ENCODE data around the gene OCRL. TPM values are rescaled to one million over a fixed set of nuclear protein-coding genes. Genes with fewer than 3 reads are reported as not detected.
A peak's percentile ranks its signal among the peaks of the same experiment; 100 is the strongest.

The OCRL gene
- polyA plus RNA-seq, 3 donors from 2014 or later: 0.31 TPM; not detected in 2

DNA sequence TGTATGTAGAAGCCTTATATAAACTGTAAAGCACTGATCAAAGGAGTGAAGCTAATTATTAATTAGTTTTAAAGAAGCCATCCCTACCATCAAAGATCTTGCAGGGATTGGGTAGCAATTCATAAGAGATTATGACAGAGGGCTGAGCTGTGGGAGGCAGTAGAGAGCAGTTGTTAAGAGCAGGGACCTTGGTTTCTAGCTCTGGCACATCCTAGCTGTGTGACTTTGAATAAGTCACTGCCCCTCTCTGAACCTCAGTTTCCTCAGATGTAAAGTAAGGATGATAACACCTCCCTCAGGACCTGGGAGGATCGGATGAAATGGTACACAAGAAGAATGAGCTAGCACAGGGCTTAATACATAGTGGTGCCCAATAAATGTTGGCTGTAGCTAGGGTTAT, 69.3 kb downstream of the OCRL start:
- peaks cover 0 to 8% (median 5%) of the 10 kb centered on the region in 3 donors for H3K27me3 Mint-ChIP-seq (ENCODE audit: low read depth in 3 of 3)
- no peaks in the 10 kb centered on the region for H3K9me3 Mint-ChIP-seq
- no peak overlapping the region for H3K27ac Mint-ChIP-seq
- peaks cover 20 to 25% of the 10 kb centered on the region in 2 donors for H3K4me1 Mint-ChIP-seq
- no peak overlapping the region for H3K4me3 Mint-ChIP-seq
- DNase-seq: no peak
- no peaks in the 10 kb centered on the region for H3K36me3 Mint-ChIP-seq

DNA sequence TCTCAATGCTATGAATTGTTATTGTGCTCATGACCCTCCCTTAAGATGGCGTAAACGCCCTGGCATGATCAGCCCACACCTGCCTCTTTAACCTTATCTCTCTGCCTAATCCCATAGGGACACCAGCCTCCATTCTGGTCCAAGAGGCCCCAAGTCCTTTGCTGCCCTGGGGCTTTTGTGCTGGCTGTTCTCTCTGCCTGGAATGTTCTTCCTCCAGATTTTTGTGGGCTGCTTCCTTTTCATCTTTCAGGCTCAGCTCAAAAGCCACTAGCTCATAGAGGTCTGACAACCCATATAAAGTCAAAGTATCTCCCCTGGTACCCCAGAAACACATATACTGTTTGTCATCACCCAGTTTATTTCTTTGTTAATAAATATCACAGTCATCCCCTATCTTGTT, 72.3 kb downstream of the OCRL start:
- DNase-seq: no peak
- Mint-ChIP-seq H3K4me1 (no peaks in the 10 kb centered on the region), H3K27me3 (ENCODE audit: low read depth in 3 of 3) (peaks cover 0 to 5% (median 1%) of the 10 kb centered on the region in 3 donors), H3K9me3 (no peaks in the 10 kb centered on the region), H3K27ac (no peak overlapping the region), H3K36me3 (no peaks in the 10 kb centered on the region), H3K4me3 (no peak overlapping the region)

DNA sequence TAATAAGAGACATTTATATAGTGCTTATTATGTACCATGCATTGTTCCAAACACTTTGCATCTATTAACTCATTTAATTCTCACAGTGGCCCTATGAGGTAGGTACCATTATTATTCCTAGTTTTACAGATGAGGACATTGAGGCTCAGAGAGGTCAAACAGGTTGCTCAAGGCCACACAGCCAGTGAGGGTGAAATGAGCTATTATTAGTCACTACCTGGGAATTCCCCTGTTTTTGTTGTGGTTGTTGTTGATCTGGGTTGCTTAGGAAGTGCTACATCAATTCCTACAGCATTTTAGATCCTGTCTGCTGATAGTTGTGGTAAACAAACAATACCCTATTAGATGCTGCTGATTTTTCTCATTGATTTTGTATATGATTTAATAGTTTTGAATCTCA, 73.5 kb downstream of the OCRL start:
- no peak for DNase-seq
- no peaks in the 10 kb centered on the region for H3K4me1 Mint-ChIP-seq
- no peaks in the 10 kb centered on the region for H3K36me3 Mint-ChIP-seq
- peaks cover 0 to 4% (median 0%) of the 10 kb centered on the region in 3 donors for H3K27me3 Mint-ChIP-seq (ENCODE audit: low read depth in 3 of 3)
- no peaks in the 10 kb centered on the region for H3K9me3 Mint-ChIP-seq
- no peak overlapping the region for H3K27ac Mint-ChIP-seq
- H3K4me3 Mint-ChIP-seq: no peak overlapping the region

DNA sequence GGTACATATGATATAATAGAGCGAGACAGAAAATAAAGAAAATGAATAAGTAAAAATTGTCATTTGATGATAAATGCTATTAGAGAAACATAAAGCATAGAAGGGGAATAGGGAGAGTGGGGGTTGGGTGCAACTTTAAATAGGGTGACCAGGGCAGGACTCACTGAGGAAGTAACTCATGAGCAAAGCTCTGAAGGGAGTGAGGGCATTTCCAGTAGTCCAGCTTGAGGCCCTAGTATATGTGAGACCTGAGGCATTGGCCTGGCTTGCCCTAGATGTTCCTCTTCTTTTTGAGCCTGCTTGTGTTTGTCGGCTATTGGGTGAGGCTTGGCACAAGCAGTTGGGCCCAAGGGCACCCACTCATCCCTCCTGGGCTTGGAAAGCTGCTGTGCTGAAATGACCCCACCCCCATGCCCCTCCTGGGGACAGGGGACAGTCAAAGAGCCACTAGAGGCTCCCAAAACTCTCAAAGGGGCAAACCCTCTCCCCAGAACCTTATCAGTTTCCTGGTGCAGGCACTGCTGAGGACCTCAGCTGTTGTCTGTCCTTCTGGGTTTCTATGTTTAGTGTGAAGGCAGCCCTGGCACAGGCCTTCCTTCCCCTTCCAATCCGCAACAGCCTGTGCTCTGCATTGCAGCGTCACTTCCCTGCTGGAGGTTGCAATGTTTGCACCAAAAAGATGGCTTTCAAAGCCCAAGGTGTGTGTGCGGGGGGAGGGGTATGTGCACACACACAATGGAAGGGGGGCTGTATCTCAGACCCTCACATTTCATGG, 74.6 kb downstream of the OCRL start:
- no peak for DNase-seq
- H3K4me3 Mint-ChIP-seq: no peak overlapping the region
- peaks cover 0 to 3% (median 0%) of the 10 kb centered on the region in 3 donors for H3K27me3 Mint-ChIP-seq (ENCODE audit: low read depth in 3 of 3)
- H3K36me3 Mint-ChIP-seq: no peaks in the 10 kb centered on the region
- H3K4me1 Mint-ChIP-seq: no peaks in the 10 kb centered on the region
- no peak overlapping the region for H3K27ac Mint-ChIP-seq
- H3K9me3 Mint-ChIP-seq: no peaks in the 10 kb centered on the region

DNA sequence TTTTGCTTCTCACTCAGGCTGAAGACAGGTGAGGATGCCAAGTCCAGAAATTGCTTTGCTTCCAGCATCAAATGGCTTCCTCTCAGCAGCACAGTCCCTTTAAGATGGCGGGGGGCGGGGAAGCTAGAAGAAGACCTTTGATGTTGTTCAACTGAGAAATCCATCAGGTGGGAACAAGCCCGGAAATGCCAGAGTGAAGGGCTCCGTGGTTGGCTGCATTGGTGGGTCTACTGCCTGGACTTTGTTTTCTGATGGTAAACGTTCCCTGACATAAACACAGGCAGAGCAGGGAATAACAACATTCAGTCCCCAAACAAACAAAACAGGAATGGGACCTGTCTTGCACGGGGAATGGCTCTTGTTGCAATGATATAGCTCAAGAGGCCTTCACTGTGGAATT, 77.4 kb downstream of the OCRL start:
- no peak for DNase-seq
- no peaks in the 10 kb centered on the region for H3K4me1 Mint-ChIP-seq
- H3K9me3 Mint-ChIP-seq: no peaks in the 10 kb centered on the region
- H3K4me3 Mint-ChIP-seq: no peak overlapping the region
- no peaks in the 10 kb centered on the region for H3K36me3 Mint-ChIP-seq
- H3K27ac Mint-ChIP-seq: no peak overlapping the region
- H3K27me3 Mint-ChIP-seq (ENCODE audit: low read depth in 3 of 3): peaks cover 2 to 6% (median 2%) of the 10 kb centered on the region in 3 donors

DNA sequence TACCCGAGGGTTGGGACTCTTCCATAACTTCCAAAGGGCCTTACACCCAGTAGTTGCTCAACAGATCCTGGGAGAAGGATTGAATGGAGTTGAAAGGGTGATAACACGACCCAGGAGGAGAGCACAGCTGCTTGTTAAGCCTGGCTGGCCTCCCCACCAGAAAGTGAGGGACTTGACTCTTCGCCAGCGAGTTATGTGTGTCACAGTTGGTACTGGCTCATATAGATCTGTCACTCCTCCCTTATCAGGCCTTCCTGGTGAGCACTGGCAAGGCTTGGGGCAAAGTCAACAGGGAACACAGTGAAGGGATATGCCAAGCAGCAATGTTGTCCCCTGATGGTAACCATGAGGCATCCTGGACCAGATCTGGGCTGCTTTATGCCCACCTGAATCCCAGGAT, 78.9 kb downstream of the OCRL start:
- no peaks in the 10 kb centered on the region for H3K9me3 Mint-ChIP-seq
- H3K27ac Mint-ChIP-seq: no peak overlapping the region
- no peak for DNase-seq
- peaks cover 0 to 3% (median 0%) of the 10 kb centered on the region in 3 donors for H3K36me3 Mint-ChIP-seq
- H3K27me3 Mint-ChIP-seq (ENCODE audit: low read depth in 3 of 3): peaks cover 2 to 8% (median 4%) of the 10 kb centered on the region in 3 donors
- no peak overlapping the region for H3K4me3 Mint-ChIP-seq
- H3K4me1 Mint-ChIP-seq: no peaks in the 10 kb centered on the region

DNA sequence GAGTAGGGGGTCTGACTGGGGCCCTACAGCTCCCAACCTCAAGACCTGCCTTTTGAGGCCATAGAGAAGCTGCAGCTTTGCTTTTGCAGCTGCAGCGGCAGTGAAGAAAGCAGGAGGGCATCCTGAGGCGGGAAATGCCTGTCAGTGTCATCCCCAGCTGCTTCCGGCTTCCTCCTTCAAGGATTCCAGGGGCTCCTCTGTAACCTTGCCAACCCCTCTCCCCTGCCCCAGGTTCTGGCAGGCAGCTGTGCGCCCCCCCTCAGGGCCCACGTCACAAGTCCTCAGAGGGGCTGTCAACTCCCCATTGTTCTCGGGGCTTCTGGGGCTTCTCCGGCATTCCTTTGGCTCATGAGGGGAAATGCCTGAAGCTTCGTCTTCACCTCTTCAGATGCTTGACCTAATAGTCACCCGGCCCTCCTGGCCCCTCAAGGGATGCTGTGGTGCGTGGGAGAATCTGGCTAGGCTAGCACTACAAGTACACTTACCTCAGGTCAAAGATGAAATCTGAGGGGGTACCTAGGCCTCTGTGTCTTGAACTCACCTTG, 82.8 kb downstream of the OCRL start:
- H3K36me3 Mint-ChIP-seq: peaks cover 0 to 3% (median 0%) of the 10 kb centered on the region in 3 donors
- peaks cover 4 to 10% (median 4%) of the 10 kb centered on the region in 3 donors for H3K27me3 Mint-ChIP-seq (ENCODE audit: low read depth in 3 of 3)
- DNase-seq: no peak
- no peak overlapping the region for H3K4me3 Mint-ChIP-seq
- H3K27ac Mint-ChIP-seq: no peak overlapping the region
- H3K9me3 Mint-ChIP-seq: no peaks in the 10 kb centered on the region
- H3K4me1 Mint-ChIP-seq: no peaks in the 10 kb centered on the region

DNA sequence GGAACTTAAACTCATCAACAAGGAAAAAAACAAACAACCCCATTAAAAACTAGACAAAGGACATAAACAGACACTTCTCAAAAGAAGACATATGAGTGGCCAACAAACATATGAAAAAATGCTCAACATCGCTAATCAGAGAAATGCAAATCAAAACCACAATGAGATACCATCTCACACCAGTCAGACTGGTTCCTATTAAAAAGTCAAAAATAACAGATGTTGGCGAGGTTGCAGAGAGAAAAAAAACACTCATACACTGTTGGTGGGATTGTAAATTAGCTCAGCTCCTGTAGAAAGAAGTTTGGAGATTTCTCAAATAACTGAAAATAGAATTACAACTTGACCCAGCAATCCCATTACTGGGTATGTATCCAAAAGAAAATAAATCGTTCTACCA, 86.0 kb downstream of the OCRL start:
- Mint-ChIP-seq H3K27me3 (ENCODE audit: low read depth in 3 of 3) (peaks cover 2 to 12% (median 4%) of the 10 kb centered on the region in 3 donors), H3K4me1 (no peaks in the 10 kb centered on the region), H3K27ac (no peak overlapping the region), H3K36me3 (peaks cover 0 to 3% (median 0%) of the 10 kb centered on the region in 3 donors), H3K9me3 (no peaks in the 10 kb centered on the region), H3K4me3 (no peak overlapping the region)
- no peak for DNase-seq

DNA sequence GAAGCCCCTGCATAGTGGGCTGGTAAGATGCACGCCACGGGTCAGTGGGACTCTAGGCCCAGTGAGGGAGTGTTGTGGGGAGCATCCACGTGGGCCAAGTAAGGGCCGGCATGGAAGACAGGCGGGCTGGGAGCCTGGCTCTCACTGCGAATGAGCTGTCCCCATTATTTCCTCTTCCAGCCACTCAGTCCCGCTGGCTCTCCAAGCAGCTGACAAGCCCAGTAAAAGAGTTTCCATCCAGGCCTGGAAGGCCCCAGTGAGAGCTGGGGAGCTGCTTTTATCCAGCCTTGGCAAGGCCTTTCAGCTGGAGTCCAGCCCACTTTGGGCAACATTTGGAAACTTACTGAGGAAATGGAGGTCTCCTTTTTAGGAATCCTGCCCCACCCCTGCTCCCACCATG, 89.8 kb downstream of the OCRL start:
- Mint-ChIP-seq H3K4me1 (no peaks in the 10 kb centered on the region), H3K27ac (no peak overlapping the region), H3K36me3 (no peaks in the 10 kb centered on the region), H3K9me3 (no peaks in the 10 kb centered on the region), H3K27me3 (ENCODE audit: low read depth in 3 of 3) (peaks cover 0 to 5% (median 4%) of the 10 kb centered on the region in 3 donors), H3K4me3 (no peak overlapping the region)
- no peak for DNase-seq

DNA sequence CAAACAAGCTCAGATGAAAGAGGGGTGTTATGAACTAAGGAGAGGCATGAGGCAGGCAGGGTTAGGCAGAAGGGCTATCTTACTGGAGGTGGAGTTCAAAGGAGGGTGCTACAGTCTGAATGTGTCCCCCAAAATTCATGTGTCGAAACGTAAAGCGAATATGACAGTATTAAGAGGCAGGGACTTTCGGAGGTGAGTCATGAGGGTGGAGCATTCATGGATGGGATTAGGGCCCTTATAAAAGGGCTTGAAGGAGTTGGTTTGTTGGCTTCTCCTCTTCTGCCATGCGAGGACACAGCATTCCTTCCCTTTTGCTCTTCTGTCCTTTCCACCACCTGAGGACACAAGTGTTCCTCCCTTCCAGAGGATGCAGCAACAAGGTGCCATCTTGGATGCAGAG, 91.8 kb downstream of the OCRL start:
- Mint-ChIP-seq H3K4me1 (no peaks in the 10 kb centered on the region), H3K9me3 (no peaks in the 10 kb centered on the region), H3K36me3 (no peaks in the 10 kb centered on the region), H3K4me3 (no peak overlapping the region), H3K27me3 (ENCODE audit: low read depth in 3 of 3) (peaks cover 0 to 3% (median 2%) of the 10 kb centered on the region in 3 donors), H3K27ac (no peak overlapping the region)
- DNase-seq: no peak

DNA sequence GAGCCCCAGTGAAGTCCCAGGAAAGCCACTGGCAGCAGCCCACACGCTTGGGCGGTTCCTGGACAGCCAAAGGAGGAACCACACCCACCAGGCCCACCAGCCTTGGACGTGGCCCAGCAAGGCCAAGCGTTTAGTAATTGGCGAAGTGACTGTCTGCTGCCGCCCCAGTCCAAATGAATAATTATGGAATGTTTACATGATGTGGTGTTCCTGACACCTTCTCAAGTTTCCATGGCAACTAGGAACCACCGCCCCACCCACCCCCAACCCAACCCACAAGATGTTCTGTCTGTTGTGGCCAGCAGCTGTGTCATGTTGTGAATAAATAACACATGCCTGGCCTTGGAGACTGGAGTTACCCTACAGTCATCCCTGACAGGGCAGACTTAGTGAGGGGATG, 92.4 kb downstream of the OCRL start:
- Mint-ChIP-seq H3K4me1 (peaks cover 1 to 3% of the 10 kb centered on the region in 2 donors), H3K9me3 (no peaks in the 10 kb centered on the region), H3K4me3 (no peak overlapping the region), H3K36me3 (no peaks in the 10 kb centered on the region), H3K27me3 (ENCODE audit: low read depth in 3 of 3) (peaks cover 0 to 5% (median 2%) of the 10 kb centered on the region in 3 donors), H3K27ac (no peak overlapping the region)
- no peak for DNase-seq

DNA sequence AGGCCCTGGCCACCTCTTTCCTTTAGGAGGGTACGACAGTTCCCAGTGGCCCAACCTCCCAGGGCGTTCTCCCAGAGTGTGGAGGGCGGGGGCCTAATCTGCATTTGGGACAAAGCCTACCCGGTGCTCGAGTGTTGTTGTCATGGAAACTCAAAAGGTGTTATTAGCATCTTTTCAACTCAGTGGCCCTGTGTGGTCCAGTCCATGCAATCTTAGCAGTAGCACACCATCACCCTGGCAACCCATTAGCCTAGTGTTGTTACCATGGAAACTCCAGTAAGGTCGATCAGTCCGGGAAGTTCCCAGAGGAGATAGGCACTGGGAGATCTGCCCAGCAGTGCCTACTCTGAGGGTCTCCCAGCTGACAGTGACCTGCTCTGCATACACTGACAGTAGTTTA, 94.5 kb downstream of the OCRL start:
- no peak for DNase-seq
- H3K9me3 Mint-ChIP-seq: no peaks in the 10 kb centered on the region
- peaks cover 3 to 11% of the 10 kb centered on the region in 2 donors for H3K4me1 Mint-ChIP-seq
- no peak overlapping the region for H3K27ac Mint-ChIP-seq
- no peaks in the 10 kb centered on the region for H3K36me3 Mint-ChIP-seq
- no peak overlapping the region for H3K4me3 Mint-ChIP-seq
- peaks cover 0 to 5% (median 4%) of the 10 kb centered on the region in 3 donors for H3K27me3 Mint-ChIP-seq (ENCODE audit: low read depth in 3 of 3)

DNA sequence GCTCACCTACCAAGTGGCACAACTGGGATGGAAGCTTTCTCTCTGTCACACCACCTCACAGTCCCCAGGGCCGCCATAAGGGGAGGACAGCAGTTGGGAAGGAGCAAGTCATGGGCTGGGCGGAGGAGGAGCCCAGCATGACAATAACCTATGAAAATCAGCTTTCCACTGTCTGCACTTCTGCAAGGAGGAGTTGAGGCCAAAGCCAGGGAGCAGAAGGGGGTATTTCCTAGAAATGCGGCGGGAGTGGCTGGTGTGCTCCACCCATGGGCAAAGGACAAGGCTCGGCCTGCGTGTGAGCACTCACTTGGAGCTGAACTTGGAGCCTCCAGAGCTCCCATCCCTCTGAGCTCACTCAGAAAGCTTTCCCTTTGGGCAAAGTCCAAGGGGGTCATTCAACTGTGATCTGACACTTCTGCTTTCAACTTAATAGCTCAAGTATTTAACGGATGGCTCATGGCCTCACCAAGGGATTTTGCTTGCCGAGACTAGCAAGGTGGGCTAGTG, 96.2 kb downstream of the OCRL start:
- Mint-ChIP-seq H3K9me3 (no peaks in the 10 kb centered on the region), H3K4me3 (no peak overlapping the region), H3K4me1 (peaks cover 3 to 11% of the 10 kb centered on the region in 2 donors), H3K27ac (no peak overlapping the region), H3K27me3 (ENCODE audit: low read depth in 3 of 3) (peaks cover 0 to 5% (median 2%) of the 10 kb centered on the region in 3 donors), H3K36me3 (no peaks in the 10 kb centered on the region)
- no peak for DNase-seq

DNA sequence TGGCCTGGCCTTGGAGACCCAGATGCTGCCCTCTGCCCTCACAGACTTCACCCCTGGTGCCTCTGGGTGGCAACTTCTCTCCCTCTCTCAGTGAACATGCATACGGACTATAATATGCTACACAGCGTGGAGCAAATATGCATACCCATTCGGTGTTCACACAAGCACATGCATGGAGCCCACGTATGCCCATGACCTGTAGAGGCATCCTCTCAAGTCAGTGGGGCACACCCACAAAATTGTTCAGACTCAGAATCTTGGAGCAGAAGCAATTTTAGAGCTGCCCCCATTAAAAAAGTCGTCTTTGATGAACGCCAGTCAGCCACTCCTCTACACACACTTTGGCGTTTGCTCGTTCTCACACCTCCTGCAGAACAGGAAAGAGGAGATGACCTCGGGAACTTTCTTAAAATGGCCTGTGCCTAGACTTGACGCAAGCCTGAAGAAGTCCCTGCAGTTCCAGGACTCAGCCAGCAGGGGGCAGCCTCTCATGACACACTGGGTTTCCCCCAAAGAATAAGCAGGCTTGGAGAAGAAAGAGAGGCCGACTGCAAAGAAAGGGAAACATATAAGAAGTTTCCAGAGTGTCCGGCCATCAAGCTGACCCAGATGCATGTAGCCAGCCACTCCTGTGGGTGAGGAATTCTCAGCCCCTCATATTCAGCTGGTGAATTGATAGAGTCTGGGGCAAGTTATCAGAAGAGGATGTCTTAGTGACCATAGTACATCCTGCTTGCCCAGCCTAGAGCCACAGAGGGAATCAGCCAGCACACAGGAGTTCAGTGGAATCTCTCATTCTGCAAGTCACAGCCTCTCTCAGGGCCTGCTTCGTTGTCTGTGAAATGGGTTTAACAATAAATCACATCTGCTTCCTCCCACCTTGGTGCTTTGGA, 97.4 kb downstream of the OCRL start:
- Mint-ChIP-seq H3K9me3 (no peaks in the 10 kb centered on the region), H3K36me3 (no peaks in the 10 kb centered on the region), H3K27me3 (ENCODE audit: low read depth in 3 of 3) (peaks cover 0 to 6% (median 4%) of the 10 kb centered on the region in 3 donors), H3K27ac (peak overlapping the region in 1 of 6 donors; percentile 59), H3K4me1 (peaks cover 6 to 11% of the 10 kb centered on the region in 2 donors), H3K4me3 (peak overlapping the region in 1 of 5 donors; percentile 17)
- DNase-seq: peak; percentile 69 to 75 (median 69)

All from immature natural killer cell (primary cell).